WTC11 (cell line): ENCODE measurements around the gene OR51I2.

ENCODE experiments used
- ATF6 ChIP-seq: sonication (generic); formaldehyde crosslinking; IDR thresholded peaks from 2 replicates; pipeline ENCODE4 v1.8.1; 2023; ENCODE audit warnings: mild to moderate bottlenecking, missing genetic modification reagents
- CDX4 ChIP-seq: fragments of 250-450 bp; sonication (Bioruptor Pico); IDR thresholded peaks from 2 replicates; pipeline ENCODE4 v1.9.0; 2021; ENCODE audit warnings: moderate library complexity, mild to moderate bottlenecking, inconsistent platforms, borderline replicate concordance
- CREB1 ChIP-seq: sonication (generic); formaldehyde crosslinking; IDR thresholded peaks from 2 replicates; pipeline ENCODE4 v1.8.0; 2023; ENCODE audit warnings: mild to moderate bottlenecking, missing genetic modification reagents
- CTCF ChIP-seq: fragments of 200-600 bp; IDR thresholded peaks from 2 replicates; pipeline ENCODE4 v1.8.0; 2022; ENCODE audit warnings: antibody characterized with exemption
- E2F4 ChIP-seq: sonication (generic); formaldehyde crosslinking; IDR thresholded peaks from 2 replicates; pipeline ENCODE4 v1.8.1; 2022; ENCODE audit warnings: low read depth, mild to moderate bottlenecking, moderate library complexity, missing genetic modification reagents, borderline replicate concordance
- FOXP4 ChIP-seq: sonication (generic); formaldehyde crosslinking; IDR thresholded peaks from 2 replicates; pipeline ENCODE4 v1.8.0; 2022; ENCODE audit warnings: mild to moderate bottlenecking, missing genetic modification reagents
- NFE2L1 ChIP-seq: sonication (generic); formaldehyde crosslinking; IDR thresholded peaks from 2 replicates; pipeline ENCODE4 v1.8.1; 2023; ENCODE audit warnings: missing genetic modification reagents
- SP1 ChIP-seq: sonication (generic); formaldehyde crosslinking; conservative IDR thresholded peaks from 2 replicates; pipeline ENCODE4 v1.8.1; 2022; ENCODE audit warnings: missing genetic modification reagents
- TCF7 ChIP-seq: sonication (generic); formaldehyde crosslinking; IDR thresholded peaks from 2 replicates; pipeline ENCODE4 v1.8.0; 2022; ENCODE audit warnings: mild to moderate bottlenecking, low read depth, missing genetic modification reagents, moderate library complexity
- TP53 ChIP-seq: sonication (generic); formaldehyde crosslinking; IDR thresholded peaks from 2 replicates; pipeline ENCODE4 v1.8.1; 2023; ENCODE audit warnings: mild to moderate bottlenecking, missing genetic modification reagents
- USF2 ChIP-seq: sonication (generic); formaldehyde crosslinking; IDR thresholded peaks from 2 replicates; pipeline ENCODE4 v1.8.1; 2023; ENCODE audit warnings: mild to moderate bottlenecking, missing genetic modification reagents, moderate library complexity

GRCh38 chr11:5500393-5500801 is 51.3 kb downstream of the OR51I2 start:
- no peak for TF ChIP-seq USF2 (CRISPR knock-in tag)
- no peak for TF ChIP-seq ATF6 (CRISPR knock-in tag)
- no peak for TF ChIP-seq CDX4
- TF ChIP-seq CTCF = no peak
- TF ChIP-seq TCF7 (CRISPR knock-in tag) = no peak
- no peak for TF ChIP-seq TP53
- no peak for TF ChIP-seq NFE2L1 (CRISPR knock-in tag)
- TF ChIP-seq E2F4 (CRISPR knock-in tag) = no peak
- TF ChIP-seq SP1 = no peak
- no peak for TF ChIP-seq CREB1 (CRISPR knock-in tag)
- no peak for TF ChIP-seq FOXP4 (CRISPR knock-in tag)
